ENCODE results near the gene APLP2. TPM values are rescaled to one million over a fixed set of nuclear protein-coding genes. Genes with fewer than 3 reads are reported as not detected.

The APLP2 gene
- total and polyA plus RNA-seq, 2 experiments from 2014 or later = 515 to 608 TPM

- H3K27me3 ChIP-seq = peaks cover 90% of the 10 kb centered on the region
These were observed 93.9 kb downstream of the APLP2 start for GRCh38 chr11:130163346-130164220.

GRCh38 chr11:130164221-130164570, 94.5 kb downstream of the APLP2 start:
- Histone ChIP-seq H3K4me3 (no peak overlapping the region), H3K27ac (no peak overlapping the region), H3K4me1 (ENCODE audit: low read depth) (no peaks in the 10 kb centered on the region), H3K9me3 (ENCODE audit: low read depth) (no peaks in the 10 kb centered on the region), H3K36me3 (no peaks in the 10 kb centered on the region), H3K27me3 (peaks cover 88% of the 10 kb centered on the region)
- no peak for DNase-seq (ENCODE audit: low read depth in 1 of 2, low spot score in 1 of 2)
- TF ChIP-seq CTCF (IDR thresholded peaks at IDR 0.05; ENCODE audit: low read depth, low read length) = no peak

More at GRCh38 chr11:130163346-130164220, 93.9 kb downstream of the APLP2 start:
- Histone ChIP-seq H3K36me3 (no peaks in the 10 kb centered on the region), H3K4me1 (ENCODE audit: low read depth) (no peaks in the 10 kb centered on the region), H3K27ac (no peak overlapping the region), H3K9me3 (ENCODE audit: low read depth) (no peaks in the 10 kb centered on the region), H3K4me3 (no peak overlapping the region)
- TF ChIP-seq CTCF (IDR thresholded peaks at IDR 0.05; ENCODE audit: low read depth, low read length) = peak; percentile 12
- DNase-seq (ENCODE audit: low read depth in 1 of 2, low spot score in 1 of 2) = no peak

- H3K4me1 ChIP-seq (ENCODE audit: low read depth) = no peaks in the 10 kb centered on the region
- no peak for DNase-seq (ENCODE audit: low read depth in 1 of 2, low spot score in 1 of 2)
- no peak overlapping the region for H3K4me3 ChIP-seq
- TF ChIP-seq CTCF (IDR thresholded peaks at IDR 0.05; ENCODE audit: low read depth, low read length) = no peak
- no peaks in the 10 kb centered on the region for H3K9me3 ChIP-seq (ENCODE audit: low read depth)
- H3K27ac ChIP-seq = no peak overlapping the region
- H3K36me3 ChIP-seq = no peaks in the 10 kb centered on the region
- H3K27me3 ChIP-seq = peaks cover 85% of the 10 kb centered on the region
These were observed 96.1 kb downstream of the APLP2 start for GRCh38 chr11:130165601-130166456.

- Histone ChIP-seq H3K4me1 (ENCODE audit: low read depth) (no peaks in the 10 kb centered on the region), H3K27ac (no peak overlapping the region), H3K36me3 (no peaks in the 10 kb centered on the region), H3K4me3 (no peak overlapping the region), H3K9me3 (ENCODE audit: low read depth) (no peaks in the 10 kb centered on the region), H3K27me3 (peaks cover 79% of the 10 kb centered on the region)
- peak in 1 of 2 donors; percentile 89 for DNase-seq (ENCODE audit: low read depth in 1 of 2, low spot score in 1 of 2)
- TF ChIP-seq CTCF (IDR thresholded peaks at IDR 0.05; ENCODE audit: low read depth, low read length) = no peak
These were observed 96.7 kb downstream of the APLP2 start for GRCh38 chr11:130166457-130166784.

- no peaks in the 10 kb centered on the region for H3K4me1 ChIP-seq (ENCODE audit: low read depth)
- peaks cover 72% of the 10 kb centered on the region for H3K27me3 ChIP-seq
- no peak overlapping the region for H3K4me3 ChIP-seq
- no peak for DNase-seq (ENCODE audit: low read depth in 1 of 2, low spot score in 1 of 2)
- no peaks in the 10 kb centered on the region for H3K36me3 ChIP-seq
- no peak for TF ChIP-seq CTCF (IDR thresholded peaks at IDR 0.05; ENCODE audit: low read depth, low read length)
- H3K9me3 ChIP-seq (ENCODE audit: low read depth) = no peaks in the 10 kb centered on the region
- no peak overlapping the region for H3K27ac ChIP-seq
These were observed 97.5 kb downstream of the APLP2 start for GRCh38 chr11:130167146-130167545.

All from cardiac muscle cell (in vitro differentiated cells and primary cell).